ENCODE results near the gene UGT3A2.

Gene UGT3A2

DNA sequence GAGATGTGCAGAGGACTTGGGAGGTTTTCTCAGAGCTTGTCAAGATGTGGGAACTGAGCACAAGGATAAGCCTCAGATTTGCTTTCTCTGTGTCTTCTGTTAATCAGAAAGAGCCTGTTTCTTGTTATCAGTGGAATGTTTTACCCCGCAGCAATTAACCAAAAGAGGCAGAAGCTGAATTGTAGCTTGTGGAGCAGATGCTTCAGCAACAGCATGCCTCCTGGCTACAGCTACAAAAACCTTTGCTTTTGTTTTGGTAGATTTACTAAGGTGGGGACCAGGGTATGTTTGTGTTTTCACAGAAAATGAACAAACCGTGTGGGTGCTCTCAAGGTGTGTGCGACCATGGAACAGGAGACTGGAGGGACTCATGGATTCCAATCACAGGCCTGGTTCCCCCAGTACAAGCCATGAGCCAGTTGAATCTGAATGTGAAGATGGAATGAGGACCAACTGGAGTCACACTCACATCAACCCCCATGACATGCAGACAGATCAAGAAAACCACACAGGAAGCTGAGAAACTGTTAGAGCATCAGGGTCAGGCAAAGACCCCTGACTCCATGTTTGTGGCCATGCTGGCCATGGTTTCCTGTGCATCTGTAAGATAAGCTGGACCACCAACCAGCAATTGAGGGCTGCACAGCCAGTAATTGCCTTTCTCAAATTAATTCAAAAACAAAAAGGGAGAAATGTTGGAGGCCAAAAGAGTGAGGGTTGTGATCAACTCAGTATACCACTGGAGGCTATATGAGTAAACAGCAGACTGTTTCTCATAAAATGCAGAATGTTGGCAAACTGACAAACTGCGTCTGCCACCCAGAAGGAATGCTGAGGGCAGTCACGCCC lies 6.9 kb downstream of the UGT3A2 start (continued):
- no peak for TF ChIP-seq ZNF664 (tag by site-specific recombination; IDR thresholded peaks at IDR 0.05)
- no peak for TF ChIP-seq KLF7 (tag by site-specific recombination; IDR thresholded peaks at IDR 0.05; ENCODE audit: borderline replicate concordance)
- TF ChIP-seq ZNF549 (tag by site-specific recombination; IDR thresholded peaks at IDR 0.05) = no peak
- no peak for TF ChIP-seq ZNF335 (tag by site-specific recombination; conservative IDR thresholded peaks at IDR 0.05)

GRCh38 chr5:36058776-36059175 lies 7.9 kb downstream of the UGT3A2 start:
- Histone ChIP-seq H3K9me3 (ENCODE audit: control insufficient read depth, insufficient read depth, low read depth, low read length) (no peaks in the 10 kb centered on the region), H3K27ac (ENCODE audit: extremely low read depth, low read depth, low read length) (no peak overlapping the region), H3K4me1 (ENCODE audit: control insufficient read depth, insufficient read depth, low read length) (no peaks in the 10 kb centered on the region), H3K36me3 (ENCODE audit: control insufficient read depth in 2 of 2, insufficient read depth in 1 of 2, low read length in 2 of 2) (no peaks in the 10 kb centered on the region), H3K4me3 (ENCODE audit: low read depth, low read length) (no peak overlapping the region)
- TF ChIP-seq ZNF324 (tag by site-specific recombination; IDR thresholded peaks at IDR 0.05) (no peak), ZEB2 (tag by site-specific recombination; IDR thresholded peaks at IDR 0.05) (no peak), ZNF202 (tag by site-specific recombination; IDR thresholded peaks at IDR 0.05; ENCODE audit: borderline replicate concordance) (no peak), ZNF585B (tag by site-specific recombination; IDR thresholded peaks at IDR 0.05) (no peak), ZNF433 (tag by site-specific recombination; IDR thresholded peaks at IDR 0.05; ENCODE audit: low read depth) (no peak), ZNF239 (tag by site-specific recombination; IDR thresholded peaks at IDR 0.05) (peak; percentile 21; the same call in 1 of the 2 replicates), ZNF132 (tag by site-specific recombination; IDR thresholded peaks at IDR 0.05; ENCODE audit: borderline replicate concordance) (no peak), ZNF223 (tag by site-specific recombination; IDR thresholded peaks at IDR 0.05) (no peak), ZNF350 (tag by site-specific recombination; IDR thresholded peaks at IDR 0.05) (no peak), ZFP3 (tag by site-specific recombination; IDR thresholded peaks at IDR 0.05; ENCODE audit: low read depth) (no peak), ZNF311 (tag by site-specific recombination; IDR thresholded peaks at IDR 0.05; ENCODE audit: borderline replicate concordance) (no peak), ZNF174 (tag by site-specific recombination; IDR thresholded peaks at IDR 0.05) (no peak), ZNF404 (tag by site-specific recombination; IDR thresholded peaks at IDR 0.05) (no peak), ZNF645 (tag by site-specific recombination; IDR thresholded peaks at IDR 0.05) (no peak), ZNF335 (tag by site-specific recombination; conservative IDR thresholded peaks at IDR 0.05) (peak; percentile 27; the same call in 1 of the 2 replicates), ZNF623 (tag by site-specific recombination; IDR thresholded peaks at IDR 0.05) (no peak), KLF10 (tag by site-specific recombination; IDR thresholded peaks at IDR 0.05) (no peak)
- TF ChIP-seq, protein P1, sequence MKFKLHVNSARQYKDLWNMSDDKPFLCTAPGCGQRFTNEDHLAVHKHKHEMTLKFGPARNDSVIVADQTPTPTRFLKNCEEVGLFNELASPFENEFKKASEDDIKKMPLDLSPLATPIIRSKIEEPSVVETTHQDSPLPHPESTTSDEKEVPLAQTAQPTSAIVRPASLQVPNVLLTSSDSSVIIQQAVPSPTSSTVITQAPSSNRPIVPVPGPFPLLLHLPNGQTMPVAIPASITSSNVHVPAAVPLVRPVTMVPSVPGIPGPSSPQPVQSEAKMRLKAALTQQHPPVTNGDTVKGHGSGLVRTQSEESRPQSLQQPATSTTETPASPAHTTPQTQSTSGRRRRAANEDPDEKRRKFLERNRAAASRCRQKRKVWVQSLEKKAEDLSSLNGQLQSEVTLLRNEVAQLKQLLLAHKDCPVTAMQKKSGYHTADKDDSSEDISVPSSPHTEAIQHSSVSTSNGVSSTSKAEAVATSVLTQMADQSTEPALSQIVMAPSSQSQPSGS (tag by site-specific recombination; IDR thresholded peaks at IDR 0.05; ENCODE audit: low read depth) = no peak
- POLR2A ChIA-PET = no interaction called here
- CTCF ChIA-PET = interaction anchor here (2.8 kb wide), 1 partner anchor 20 kb away, joined by 13 read pairs; no protein-coding TSS in a partner anchor

GRCh38 chr5:36057386-36057785 lies 9.3 kb downstream of the UGT3A2 start:
- POLR2A ChIA-PET = interaction anchor here (1.6 kb wide), 1 partner anchor 95 kb away, joined by 5 read pairs; the partner anchor contains the start of genes LMBRD2 and SKP2
- Histone ChIP-seq H3K9me3 (ENCODE audit: control insufficient read depth, insufficient read depth, low read depth, low read length) (no peaks in the 10 kb centered on the region), H3K27ac (ENCODE audit: extremely low read depth, low read depth, low read length) (no peak overlapping the region), H3K4me3 (ENCODE audit: low read depth, low read length) (no peak overlapping the region), H3K36me3 (ENCODE audit: control insufficient read depth in 2 of 2, insufficient read depth in 1 of 2, low read length in 2 of 2) (no peaks in the 10 kb centered on the region), H3K4me1 (ENCODE audit: control insufficient read depth, insufficient read depth, low read length) (no peaks in the 10 kb centered on the region)
- CTCF ChIA-PET = interaction anchor here (0.6 to 0.8 kb wide), 3 partner anchors 10 to 1124 kb away, joined by 3 read pairs; no protein-coding TSS in a partner anchor
- TF ChIP-seq YY2 (tag by site-specific recombination; IDR thresholded peaks at IDR 0.05) (no peak), ZNF664 (tag by site-specific recombination; IDR thresholded peaks at IDR 0.05) (no peak), ZNF785 (tag by site-specific recombination; IDR thresholded peaks at IDR 0.05) (no peak), ZNF473 (tag by site-specific recombination; IDR thresholded peaks at IDR 0.05) (no peak), ZNF704 (tag by site-specific recombination; IDR thresholded peaks at IDR 0.05) (no peak), BCL11B (tag by site-specific recombination; IDR thresholded peaks at IDR 0.05; ENCODE audit: low read depth) (no peak), ZNF692 (tag by site-specific recombination; IDR thresholded peaks at IDR 0.05) (no peak), ZNF530 (tag by site-specific recombination; IDR thresholded peaks at IDR 0.05; ENCODE audit: low read depth) (no peak), ZNF354C (tag by site-specific recombination; IDR thresholded peaks at IDR 0.05; ENCODE audit: borderline replicate concordance, low read depth) (no peak), ZBTB21 (tag by site-specific recombination; IDR thresholded peaks at IDR 0.05) (no peak)

Measured in HEK293 (cell line).